ENCODE results near the gene PHOX2A. TPM values are rescaled to one million over a fixed set of nuclear protein-coding genes. Genes with fewer than 3 reads are reported as not detected.

The PHOX2A gene
- total RNA-seq, 1 donor from 2014 or later: not detected

GRCh38 chr11:72195518-72196270 is 48.3 kb downstream of the PHOX2A start:
- Mint-ChIP-seq H3K4me3 (no peak overlapping the region), H3K27ac (no peak overlapping the region), H3K4me1 (peaks cover 6% of the 10 kb centered on the region), H3K36me3 (no peaks in the 10 kb centered on the region), H3K27me3 (ENCODE audit: low read depth) (no peaks in the 10 kb centered on the region), H3K9me3 (no peaks in the 10 kb centered on the region)
- TF ChIP-seq CTCF (IDR thresholded peaks at IDR 0.05; ENCODE audit: unreplicated experiment): no peak
- DNase-seq (ENCODE audit: low spot score in 2 of 2, unreplicated experiment in 2 of 2): peak in 1 of 2 experiments; percentile 29

DNA sequence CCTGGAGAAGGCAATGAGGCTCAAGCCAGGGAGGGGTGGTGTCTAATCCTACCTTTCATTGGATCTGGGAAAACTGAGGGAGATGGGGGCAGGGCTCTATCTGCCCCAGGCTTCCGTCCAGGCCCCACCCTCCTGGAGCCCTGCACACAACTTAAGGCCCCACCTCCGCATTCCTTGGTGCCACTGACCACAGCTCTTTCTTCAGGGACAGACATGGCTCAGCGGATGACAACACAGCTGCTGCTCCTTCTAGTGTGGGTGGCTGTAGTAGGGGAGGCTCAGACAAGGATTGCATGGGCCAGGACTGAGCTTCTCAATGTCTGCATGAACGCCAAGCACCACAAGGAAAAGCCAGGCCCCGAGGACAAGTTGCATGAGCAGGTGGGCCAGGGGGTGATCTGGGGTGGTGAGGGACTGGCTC is 52.0 kb downstream of the PHOX2A start, which contains the start of gene FOLR1:
TSS of gene FOLR1 (plus strand) at position 180 of the 421 bp plus-strand sequence. CDS start at position 214, 34 bp downstream.
- TF ChIP-seq CTCF (IDR thresholded peaks at IDR 0.05; ENCODE audit: unreplicated experiment): no peak
- Mint-ChIP-seq H3K4me1 (peaks cover 22% of the 10 kb centered on the region), H3K27me3 (ENCODE audit: low read depth) (no peaks in the 10 kb centered on the region), H3K27ac (no peak within 1 kb of the TSS), H3K9me3 (no peaks in the 10 kb centered on the region), H3K36me3 (no peaks in the 10 kb centered on the region), H3K4me3 (no peak within 1 kb of the TSS)
- DNase-seq (ENCODE audit: low spot score in 2 of 2, unreplicated experiment in 2 of 2): no peak

GRCh38 chr11:72190631-72191071 is 53.3 kb downstream of the PHOX2A start:
- H3K4me3 Mint-ChIP-seq: no peak overlapping the region
- no peak overlapping the region for H3K27ac Mint-ChIP-seq
- DNase-seq (ENCODE audit: low spot score in 2 of 2, unreplicated experiment in 2 of 2): peak in 1 of 2 experiments; percentile 36
- H3K27me3 Mint-ChIP-seq (ENCODE audit: low read depth): no peaks in the 10 kb centered on the region
- peaks cover 22% of the 10 kb centered on the region for H3K4me1 Mint-ChIP-seq
- H3K36me3 Mint-ChIP-seq: no peaks in the 10 kb centered on the region
- no peaks in the 10 kb centered on the region for H3K9me3 Mint-ChIP-seq
- no peak for TF ChIP-seq CTCF (IDR thresholded peaks at IDR 0.05; ENCODE audit: unreplicated experiment)

DNA sequence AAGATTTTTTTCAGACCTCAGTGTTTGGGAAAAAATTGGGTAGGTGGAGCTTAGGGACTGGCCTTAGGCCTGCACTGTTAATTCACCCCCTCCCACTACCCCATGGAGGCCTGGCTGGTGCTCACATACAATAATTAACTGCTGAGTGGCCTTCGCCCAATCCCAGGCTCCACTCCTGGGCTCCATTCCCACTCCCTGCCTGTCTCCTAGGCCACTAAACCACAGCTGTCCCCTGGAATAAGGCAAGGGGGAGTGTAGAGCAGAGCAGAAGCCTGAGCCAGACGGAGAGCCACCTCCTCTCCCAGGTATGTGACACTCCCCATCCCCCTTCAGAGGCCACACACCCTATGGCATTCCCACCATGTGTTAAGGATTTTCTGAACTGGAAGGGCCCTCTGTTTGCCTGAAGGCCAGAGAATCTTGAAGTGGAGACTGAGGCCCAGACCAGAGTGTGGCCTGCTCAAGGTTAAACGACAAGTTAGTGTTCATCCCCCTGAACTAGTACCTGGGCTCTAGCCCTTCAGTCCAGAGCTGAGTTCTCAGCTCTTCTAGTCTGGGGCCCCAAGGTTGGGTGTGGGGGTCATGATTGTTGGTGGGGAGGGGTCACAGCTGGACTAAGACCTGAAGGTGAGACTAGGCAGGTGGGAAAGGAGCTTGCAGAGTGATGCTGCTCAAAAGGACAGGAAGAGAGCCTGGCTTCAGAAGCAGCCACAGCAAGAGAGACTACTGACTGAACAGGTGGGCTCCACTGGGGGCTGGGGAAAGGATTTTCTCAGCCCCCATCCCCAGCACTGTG is 54.3 kb downstream of the PHOX2A start:
- H3K27me3 Mint-ChIP-seq (ENCODE audit: low read depth): no peaks in the 10 kb centered on the region
- no peak for DNase-seq (ENCODE audit: low spot score in 2 of 2, unreplicated experiment in 2 of 2)
- H3K36me3 Mint-ChIP-seq: no peaks in the 10 kb centered on the region

More for the DNA sequence above, 54.3 kb downstream of the PHOX2A start:
- Mint-ChIP-seq H3K9me3 (no peaks in the 10 kb centered on the region), H3K4me3 (no peak overlapping the region), H3K4me1 (peaks cover 22% of the 10 kb centered on the region), H3K27ac (no peak overlapping the region)
- no peak for TF ChIP-seq CTCF (IDR thresholded peaks at IDR 0.05; ENCODE audit: unreplicated experiment)

Other genes starting within 250 kb of the PHOX2A start
- 18.4 to 20.9 TPM (median 18.6 TPM) in 3 replicates for gene IL18BP, start 245.3 kb downstream of the PHOX2A start, total RNA-seq
- gene NUMA1, start 163.6 kb downstream of the PHOX2A start, total RNA-seq: 317 to 334 TPM (median 327 TPM) in 3 replicates
- gene LRRC51, start 163.3 kb downstream of the PHOX2A start, total RNA-seq: 3.0 to 5.2 TPM (median 4.3 TPM) in 3 replicates
- 69.1 to 76.5 TPM (median 74.2 TPM) in 3 replicates for gene LAMTOR1, start 140.9 kb downstream of the PHOX2A start, total RNA-seq
- gene TOMT, start 138.3 kb downstream of the PHOX2A start, total RNA-seq: not detected in 3 replicates
- gene ANAPC15, start 131.5 kb downstream of the PHOX2A start, total RNA-seq: 39.3 to 39.5 TPM (median 39.4 TPM) in 3 replicates
- gene FOLR3, start 108.5 kb downstream of the PHOX2A start, total RNA-seq: not detected in 3 replicates
- 0.44 to 1.0 TPM (median 0.47 TPM) in 3 replicates for gene FOLR1, start 52.0 kb downstream of the PHOX2A start, total RNA-seq
- not detected in 3 replicates for gene FOLR2, start 27.4 kb downstream of the PHOX2A start, total RNA-seq
- gene INPPL1, start 19.4 kb downstream of the PHOX2A start, total RNA-seq: 279 to 299 TPM (median 289 TPM) in 3 replicates
- 19.4 to 20.0 TPM (median 19.7 TPM) in 3 replicates for gene CLPB, start 190.4 kb upstream of the PHOX2A start, total RNA-seq

Data from mesothelial cell of epicardium (in vitro differentiated cells).